ENCODE results near the gene SETSIP.
"Not testable (repeated sequence)": the region's sequence is repeated elsewhere in the genome, so short reads cannot be mapped to it uniquely, and the experiment has no call there.

SETSIP gene, protein sequence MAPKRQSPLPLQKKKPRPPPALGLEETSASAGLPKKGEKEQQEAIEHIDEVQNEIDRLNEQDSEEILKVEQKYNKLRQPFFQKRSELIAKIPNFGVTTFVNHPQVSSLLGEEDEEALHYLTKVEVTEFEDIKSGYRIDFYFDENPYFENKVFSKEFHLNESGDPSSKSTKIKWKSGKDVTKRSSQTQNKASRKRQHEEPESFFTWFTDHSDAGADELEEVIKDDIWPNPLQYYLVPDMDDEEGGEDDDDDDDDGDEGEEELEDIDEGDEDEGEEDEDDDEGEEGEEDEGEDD

DNA sequence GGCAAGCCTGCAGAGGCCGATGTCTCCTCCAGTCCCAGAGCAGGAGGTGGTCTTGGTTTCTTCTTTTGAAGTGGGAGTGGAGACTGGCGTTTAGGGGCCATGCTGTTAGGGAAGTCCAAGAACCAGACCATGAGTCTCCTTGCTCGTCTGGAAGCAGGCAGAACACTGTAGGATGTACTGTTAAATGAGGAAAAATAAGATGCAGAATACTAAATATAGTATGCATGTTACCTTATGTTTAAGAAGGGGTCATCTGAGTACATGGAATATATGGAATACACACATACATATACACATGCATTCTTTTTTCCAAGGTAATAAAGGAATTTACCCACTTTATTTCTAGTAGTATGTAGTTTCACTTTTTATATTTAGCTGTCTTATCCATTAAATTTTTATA is at the start of gene SETSIP:
Gene SETSIP, minus strand, starts transcription at position 101 of the 400 bp plus-strand sequence. Its CDS starts 0 bp downstream, at position 101.
- no peak for DNase-seq (ENCODE audit: low read depth)

DNA sequence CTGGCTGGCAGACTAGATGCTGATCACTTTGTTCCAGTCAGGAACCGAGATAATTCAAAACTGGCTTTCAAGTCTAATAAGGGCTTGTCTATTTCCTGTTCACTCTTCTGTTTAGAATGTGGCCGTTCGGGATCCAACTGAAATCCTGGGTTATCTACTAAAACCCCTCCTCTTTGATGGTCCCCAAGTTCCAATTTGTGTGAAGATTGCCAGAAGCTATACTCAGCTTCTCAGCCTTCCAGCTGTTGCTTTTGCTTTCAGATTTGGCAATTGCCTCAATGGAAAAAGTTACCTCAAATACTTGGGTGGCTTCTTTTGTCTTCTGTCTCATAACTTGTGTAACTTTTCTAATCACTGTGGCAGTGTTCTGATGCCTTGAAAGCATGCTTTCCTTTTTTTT is 48.7 kb upstream of the SETSIP start:
- DNase-seq (ENCODE audit: low read depth), result no peak

GRCh38 chr1:92118826-92119225 is 43.6 kb upstream of the SETSIP start:
- DNase-seq (ENCODE audit: low read depth), result no peak

GRCh38 chr1:92117526-92117925 is 42.3 kb upstream of the SETSIP start:
- no peak for DNase-seq (ENCODE audit: low read depth)

GRCh38 chr1:92108631-92109030 is 33.4 kb upstream of the SETSIP start:
- no peak for DNase-seq (ENCODE audit: low read depth)

DNA sequence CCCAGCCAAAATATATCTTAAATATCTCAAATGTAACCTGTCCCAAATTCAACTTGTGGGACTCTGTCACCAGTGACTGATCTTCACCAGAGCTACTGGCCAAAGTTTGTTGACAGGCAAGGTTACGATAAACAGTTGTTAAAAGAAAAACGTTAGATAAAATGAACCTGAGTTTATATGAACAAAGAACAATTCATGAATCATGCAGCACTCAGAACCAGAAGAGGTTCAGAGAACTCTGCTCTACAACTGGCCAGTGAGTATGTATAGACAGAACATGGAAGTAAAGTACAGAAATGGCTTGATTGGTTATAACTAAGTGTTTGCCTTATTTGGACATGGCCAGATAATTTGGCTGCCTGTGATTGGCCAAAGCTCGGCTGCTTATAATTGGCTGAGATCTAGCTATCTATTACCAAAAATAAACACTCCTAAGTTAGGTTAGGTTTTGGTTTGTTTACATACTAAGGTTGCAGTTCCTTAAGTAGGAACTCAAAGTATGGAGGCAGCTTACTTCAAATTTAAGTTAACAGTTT is 30.4 kb upstream of the SETSIP start:
- DNase-seq (ENCODE audit: low read depth), result no peak

GRCh38 chr1:92096317-92096716 is 21.1 kb upstream of the SETSIP start:
- DNase-seq (ENCODE audit: low read depth), result no peak

- no peak for DNase-seq (ENCODE audit: low read depth)
Measured at GRCh38 chr1:92095874-92096273, 20.7 kb upstream of the SETSIP start.

GRCh38 chr1:92094595-92094994 is 19.4 kb upstream of the SETSIP start:
- no peak for DNase-seq (ENCODE audit: low read depth)

DNA sequence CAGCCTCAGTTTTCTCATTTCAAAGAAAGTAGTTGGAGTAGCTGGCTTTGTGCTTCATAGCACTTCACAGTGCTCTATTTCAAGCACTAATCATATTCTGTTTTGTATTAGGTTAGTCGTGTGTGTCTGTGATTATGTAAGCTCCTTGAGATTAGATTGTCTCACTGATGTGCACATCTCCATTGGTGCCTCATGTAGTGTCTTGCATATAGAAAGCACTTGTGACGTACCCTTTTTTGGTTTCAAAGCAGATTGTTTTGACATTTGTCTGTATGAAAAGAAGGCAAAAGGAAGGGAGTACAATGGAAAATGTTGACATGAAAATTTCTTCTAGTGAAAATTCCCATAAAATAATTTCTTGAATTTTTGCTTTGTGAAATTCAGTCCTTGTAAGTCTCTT is 18.9 kb upstream of the SETSIP start:
- DNase-seq (ENCODE audit: low read depth), result no peak

GRCh38 chr1:92091625-92092024 is 16.4 kb upstream of the SETSIP start:
- no peak for DNase-seq (ENCODE audit: low read depth)

GRCh38 chr1:92087542-92087941 is 12.3 kb upstream of the SETSIP start:
- no peak for DNase-seq (ENCODE audit: low read depth)

DNA sequence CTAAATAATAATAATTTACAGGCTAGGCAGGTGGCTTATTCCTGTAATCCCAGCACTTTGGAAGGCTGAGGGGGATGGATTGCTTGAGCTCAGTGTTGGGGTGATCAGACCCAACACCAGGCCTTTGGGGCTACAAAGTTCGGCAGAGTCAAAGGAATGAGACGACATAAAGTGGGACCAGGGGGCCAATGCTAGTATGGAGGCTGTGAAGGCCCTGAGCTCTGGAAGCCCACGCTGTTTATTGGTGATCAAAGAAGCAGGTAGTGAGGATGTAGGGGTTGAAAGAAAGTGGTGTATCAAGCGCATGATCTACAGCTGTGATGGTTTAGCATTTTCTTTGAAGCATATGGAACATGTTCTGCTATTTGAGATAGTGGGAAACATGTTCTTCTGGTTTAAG is 10.5 kb upstream of the SETSIP start:
- no peak for DNase-seq (ENCODE audit: low read depth)

DNA sequence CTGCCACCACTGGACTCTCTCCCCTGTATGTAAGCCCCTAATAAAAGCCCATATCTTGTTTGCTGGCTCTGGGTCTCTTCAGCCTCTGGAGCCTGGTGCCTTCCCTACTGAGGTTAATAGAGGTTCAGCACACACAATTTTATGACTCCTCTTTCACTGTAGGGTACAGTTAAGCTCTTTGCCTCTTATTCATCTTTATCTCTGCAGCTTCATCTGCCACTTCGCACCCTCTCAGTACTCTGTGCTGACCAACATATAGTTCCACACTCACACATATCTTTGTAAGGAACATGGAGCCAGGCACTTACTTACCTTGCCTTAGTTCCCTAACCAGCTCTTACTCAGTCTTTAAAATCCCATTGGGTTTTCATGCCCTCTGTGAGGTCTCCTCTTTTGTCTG is 9.4 kb upstream of the SETSIP start:
- no peak for DNase-seq (ENCODE audit: low read depth)

DNA sequence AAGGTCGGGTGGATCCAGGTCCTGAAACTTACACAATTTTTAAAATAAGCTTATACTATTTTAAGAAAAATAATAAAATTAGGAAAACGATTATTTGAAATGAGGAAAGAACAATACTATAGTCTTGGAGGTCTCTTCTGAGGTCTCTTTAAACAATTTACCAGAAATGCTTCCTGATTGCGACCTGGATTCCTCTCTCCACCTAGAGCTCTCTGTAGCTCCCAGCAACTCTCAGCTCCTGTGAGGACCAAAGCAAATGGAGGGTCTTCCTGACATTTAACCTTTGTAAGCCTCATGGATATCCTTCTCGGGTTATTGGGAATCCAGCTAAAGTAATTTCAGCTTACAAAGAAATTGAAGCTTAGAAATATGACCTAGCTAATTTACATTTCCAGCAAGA is 5.8 kb upstream of the SETSIP start:
- DNase-seq (ENCODE audit: low read depth), result no peak

DNA sequence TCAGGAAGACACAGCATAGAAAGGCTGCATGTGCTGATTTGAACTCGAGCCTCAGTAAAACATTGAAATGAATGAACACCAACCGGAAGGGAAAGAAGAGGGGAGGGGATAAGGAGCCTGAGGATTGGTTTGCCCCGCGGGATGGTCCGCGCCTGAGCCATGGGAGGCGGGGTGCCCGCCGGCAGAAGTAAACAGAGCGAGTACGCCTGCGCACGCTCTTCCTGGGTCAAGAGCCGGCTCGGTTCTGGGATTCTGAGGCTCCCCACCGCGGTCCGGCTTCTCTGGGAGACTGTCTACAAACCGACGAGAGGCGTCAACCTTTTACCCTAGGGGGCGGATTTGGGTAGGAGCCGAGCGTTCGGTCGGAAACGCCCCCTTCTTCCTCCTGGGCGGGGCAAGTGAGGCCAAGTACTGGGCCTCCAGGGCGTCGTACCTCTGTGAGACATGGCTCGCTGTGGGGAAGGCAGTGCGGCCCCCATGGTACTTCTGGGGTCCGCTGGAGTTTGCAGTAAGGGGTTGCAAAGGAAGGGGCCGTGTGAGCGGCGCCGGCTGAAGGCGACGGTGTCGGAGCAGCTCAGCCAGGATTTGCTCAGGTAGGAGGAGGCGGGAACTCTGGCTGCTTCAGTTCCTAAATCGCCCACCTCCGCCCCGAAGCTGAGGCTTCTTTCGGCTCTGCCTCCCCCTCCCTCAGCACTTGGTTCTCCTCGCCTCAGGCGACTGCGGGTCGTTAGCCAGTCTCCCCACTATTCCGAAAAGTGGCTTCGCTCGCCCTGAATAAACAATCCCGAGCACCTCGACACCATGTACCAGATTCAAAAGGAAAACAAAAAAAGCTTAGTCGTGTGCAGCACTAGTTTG is 5.1 kb upstream of the SETSIP start, which contains the start of gene BTBD8:
Gene BTBD8, plus strand, starts transcription at position 218 of the 858 bp plus-strand sequence. Its CDS starts 227 bp downstream, at position 445.
- DNase-seq (ENCODE audit: low read depth), result peak; percentile 68

DNA sequence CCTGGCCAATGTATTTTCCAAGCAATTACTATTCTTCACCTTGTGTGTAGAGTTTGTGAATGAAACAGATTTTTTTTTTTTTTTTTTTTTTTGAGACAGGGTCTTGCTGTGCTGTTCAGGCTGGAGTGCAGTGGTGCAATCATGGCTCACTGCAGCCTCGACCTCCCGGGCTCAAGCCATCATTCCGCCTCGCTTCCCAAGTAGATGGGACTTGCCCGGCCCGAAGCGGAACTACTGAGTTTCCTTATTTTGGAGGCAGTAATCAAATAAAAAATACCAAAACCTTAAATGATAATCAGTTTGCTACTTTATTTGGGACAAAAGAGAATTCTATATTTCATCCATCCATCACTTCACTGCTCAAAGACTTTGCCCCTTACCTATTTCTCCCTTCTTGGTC is 4.2 kb upstream of the SETSIP start:
- DNase-seq (ENCODE audit: low read depth), result no peak

DNA sequence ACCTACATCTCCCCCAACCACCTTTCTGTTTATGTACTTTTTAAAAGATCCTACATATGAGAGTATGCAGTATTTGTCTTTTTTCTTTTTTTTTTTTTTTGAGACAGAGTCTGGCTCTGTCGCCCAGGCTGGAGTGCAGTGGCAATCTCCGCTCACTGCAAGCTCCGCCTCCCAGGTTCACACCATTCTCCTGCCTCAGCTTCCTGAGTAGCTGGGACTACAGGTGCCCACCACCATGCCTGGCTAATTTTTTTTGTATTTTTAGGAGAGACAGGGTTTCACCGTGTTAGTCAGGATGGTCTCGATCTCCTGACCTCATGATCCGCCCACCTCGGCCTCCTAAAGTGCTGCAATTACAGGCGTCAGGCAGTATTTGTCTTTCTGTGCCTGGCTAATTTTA is 2.9 kb upstream of the SETSIP start:
- DNase-seq (ENCODE audit: low read depth), result not testable (repeated sequence)

DNA sequence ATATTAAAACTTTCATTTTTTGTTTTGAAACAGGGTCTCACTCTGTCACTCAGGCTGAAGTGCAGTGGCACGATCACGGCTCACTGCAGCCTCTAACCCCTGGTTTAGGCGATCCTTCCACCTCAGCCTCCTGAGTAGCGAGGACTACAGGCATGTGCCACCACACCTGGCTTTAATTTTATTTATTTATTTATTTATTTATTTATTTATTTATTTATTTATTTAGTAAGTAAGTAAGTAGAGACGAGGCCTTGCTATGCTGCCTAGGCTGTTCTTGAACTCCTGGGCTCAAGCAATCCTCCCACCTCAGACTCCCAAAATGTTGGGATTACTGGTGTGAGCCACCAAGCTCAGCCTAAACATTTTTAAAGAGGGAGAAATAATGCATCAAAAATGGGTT is 1.2 kb upstream of the SETSIP start:
- no peak for DNase-seq (ENCODE audit: low read depth)

DNA sequence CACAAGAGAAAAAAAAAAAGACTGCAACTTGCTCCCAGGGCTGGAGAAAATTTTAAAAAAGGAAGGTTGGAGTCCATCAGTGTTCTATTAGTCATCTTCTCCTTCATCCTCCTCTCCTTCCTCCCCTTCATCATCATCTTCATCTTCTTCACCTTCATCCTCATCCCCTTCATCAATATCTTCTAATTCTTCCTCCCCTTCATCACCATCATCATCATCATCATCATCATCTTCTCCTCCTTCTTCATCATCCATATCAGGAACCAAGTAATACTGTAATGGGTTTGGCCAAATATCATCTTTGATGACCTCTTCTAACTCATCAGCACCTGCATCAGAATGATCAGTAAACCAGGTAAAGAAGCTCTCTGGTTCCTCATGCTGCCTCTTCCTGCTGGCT is 765 bp downstream of the SETSIP start:
- DNase-seq (ENCODE audit: low read depth), result not testable (repeated sequence)

GRCh38 chr1:92070892-92071291 is 4.3 kb downstream of the SETSIP start:
- DNase-seq (ENCODE audit: low read depth), result no peak

GRCh38 chr1:92066321-92066720 is 8.9 kb downstream of the SETSIP start:
- DNase-seq (ENCODE audit: low read depth), result no peak

DNA sequence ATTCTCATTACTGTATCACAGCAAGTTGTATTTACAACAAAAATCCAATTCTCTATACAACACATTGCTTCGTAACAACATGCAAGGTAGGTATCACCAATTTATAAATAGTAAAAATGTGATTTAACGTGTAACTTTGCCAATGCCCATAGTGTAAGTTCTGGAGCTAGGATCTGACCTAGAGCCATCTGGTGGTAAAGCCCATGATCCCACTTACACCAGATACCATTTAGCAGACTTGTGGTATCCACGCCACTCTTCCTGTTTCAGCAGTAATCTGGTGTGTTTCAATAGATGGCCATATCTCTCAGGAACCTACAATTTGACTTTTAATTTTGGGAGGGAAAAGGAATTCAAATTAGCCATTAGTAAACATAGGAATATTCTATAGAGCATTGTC is 10.2 kb downstream of the SETSIP start:
- no peak for DNase-seq (ENCODE audit: low read depth)

Data from T-helper 22 cell (primary cell).